RPMI8226 (cell line): ENCODE measurements around the gene DNAH10.
"Not testable (repeated sequence)": the region's sequence is repeated elsewhere in the genome, so short reads cannot be mapped to it uniquely, and the experiment has no call there.

Experiments
- DNase-seq: peaks from one replicate; pipeline ENCODE4 v3.0.0-alpha.2; 2015

Gene DNAH10

DNA sequence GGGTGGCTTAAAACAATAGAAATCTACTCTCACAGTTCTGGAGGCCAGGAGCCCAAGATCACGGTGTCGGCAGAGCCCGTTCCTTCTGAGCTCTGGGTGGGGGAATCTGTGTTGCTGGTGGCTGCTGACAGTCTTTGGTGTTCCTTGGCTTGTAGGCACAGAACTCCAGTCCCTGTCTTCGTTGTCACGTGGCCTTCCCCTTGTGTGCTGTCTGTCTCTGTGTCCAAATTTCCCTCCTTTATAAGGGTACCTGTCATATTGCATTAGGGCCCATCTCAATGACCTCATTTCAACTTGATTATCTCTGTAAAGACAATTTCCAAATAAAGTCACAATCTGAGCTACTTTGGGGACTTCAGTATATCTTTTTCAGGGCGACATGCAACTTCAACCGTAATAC is 128.9 kb downstream of the DNAH10 start:
- no peak for DNase-seq

DNA sequence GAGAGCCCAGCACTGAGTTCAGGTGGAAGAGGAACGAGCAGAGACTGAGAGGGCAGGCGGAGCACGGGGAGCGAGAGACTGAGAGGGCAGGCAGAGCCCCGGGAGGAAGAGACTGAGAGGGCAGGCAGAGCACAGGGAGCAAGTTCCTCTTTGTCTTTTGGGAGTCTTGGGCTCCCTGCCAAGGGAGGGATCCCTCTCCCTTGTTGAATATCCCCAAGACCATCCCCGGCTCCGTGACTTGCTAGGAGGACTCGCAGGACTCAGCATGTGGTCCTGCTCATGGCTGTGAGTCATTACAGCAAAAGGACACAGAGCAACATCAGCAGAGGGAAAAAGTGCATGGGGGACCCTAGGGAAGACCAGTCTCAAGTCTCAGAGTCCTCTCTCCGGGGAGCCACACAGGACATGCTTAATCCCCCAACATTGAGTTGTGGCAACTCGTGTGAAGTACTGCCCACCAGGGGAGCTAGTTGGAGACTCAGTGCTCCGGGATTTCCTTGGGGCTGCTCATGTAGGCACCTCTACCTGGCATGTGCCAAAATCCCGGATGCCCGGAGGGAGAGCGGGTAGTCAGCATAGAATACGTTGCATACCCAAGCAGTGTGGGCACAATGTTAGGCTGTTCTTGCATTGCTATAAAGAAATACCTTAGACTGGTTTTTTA is 129.5 kb downstream of the DNAH10 start:
- no peak for DNase-seq

DNA sequence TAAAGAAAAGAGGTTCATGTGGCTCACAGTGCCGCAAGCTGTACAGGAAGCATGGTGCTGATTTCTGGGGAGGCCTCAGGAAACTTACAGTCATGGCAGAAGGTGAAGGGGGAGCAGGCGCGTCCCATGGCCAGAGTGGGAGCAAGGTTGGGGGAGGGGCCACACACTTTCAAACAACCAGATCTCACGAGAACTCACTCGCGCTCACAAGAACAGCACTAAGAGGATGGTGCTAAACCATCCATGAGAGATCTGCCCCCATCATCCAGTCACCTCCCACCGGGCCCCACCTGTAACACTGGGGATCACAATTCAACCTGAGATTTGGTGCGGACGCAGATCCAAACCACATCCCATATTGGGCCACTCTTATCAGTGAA is 130.1 kb downstream of the DNAH10 start:
- DNase-seq: no peak

DNA sequence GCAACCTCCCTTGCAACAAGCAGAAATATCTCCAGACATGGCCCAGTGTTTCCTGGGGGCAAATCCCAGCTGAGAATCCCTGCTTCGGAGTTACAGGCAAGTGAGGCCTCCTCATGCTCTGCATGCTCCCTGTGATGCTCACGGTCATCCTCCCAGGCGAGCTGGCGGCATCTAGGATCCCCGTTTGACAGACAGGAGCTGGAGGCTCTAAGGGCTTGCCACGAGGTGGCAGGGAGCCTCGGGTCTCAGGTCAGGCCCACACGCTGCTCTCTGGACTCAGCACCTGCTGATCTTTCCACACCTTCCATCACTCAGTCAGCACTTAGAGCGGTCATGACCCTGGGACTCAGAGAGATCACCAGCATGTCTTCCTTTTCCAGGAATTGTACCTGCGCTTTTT is 130.8 kb downstream of the DNAH10 start:
- no peak for DNase-seq

DNA sequence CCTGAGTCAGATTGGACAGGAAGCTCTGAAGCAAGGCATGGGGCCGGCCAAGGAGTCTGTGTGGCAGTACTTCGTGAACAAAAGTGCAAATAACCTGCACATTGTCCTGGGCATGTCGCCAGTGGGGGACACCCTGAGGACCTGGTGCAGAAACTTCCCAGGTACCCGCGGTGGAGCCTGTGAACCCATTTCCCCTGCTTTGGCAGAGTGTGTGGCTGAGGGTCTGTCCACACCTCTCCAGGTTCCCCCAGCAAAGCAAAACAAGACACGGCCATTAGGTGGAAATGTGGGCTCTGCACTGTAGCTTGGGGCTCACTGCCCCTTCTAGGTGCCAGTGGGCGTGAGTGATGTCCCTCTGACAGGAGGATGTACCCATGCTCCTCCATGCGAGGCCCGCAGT is 131.2 kb downstream of the DNAH10 start:
- DNase-seq: no peak

DNA sequence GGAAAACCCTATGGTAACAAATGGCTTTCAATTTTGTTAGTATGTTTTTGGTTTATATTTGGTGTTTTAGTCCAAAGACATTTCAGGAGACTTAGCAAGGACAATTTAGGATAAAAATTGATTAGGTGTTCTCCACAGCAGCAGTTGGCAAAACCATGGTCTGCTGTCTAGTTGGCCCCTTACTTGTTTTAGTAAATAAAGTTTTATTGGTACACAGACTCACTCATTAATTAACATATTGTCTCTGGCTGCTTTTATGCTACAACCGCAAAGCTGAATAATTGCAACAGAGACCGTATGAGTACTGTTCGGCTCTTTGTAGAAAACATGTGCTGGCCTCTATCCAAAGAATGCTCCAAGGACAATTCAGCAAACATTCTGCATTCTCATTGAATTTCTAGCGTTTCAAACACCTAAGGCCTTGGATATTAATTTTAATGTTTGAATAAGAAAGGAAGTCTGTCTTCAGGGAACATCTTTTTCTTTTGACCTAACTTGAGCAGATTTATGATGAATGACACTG is 132.8 kb downstream of the DNAH10 start:
- DNase-seq: no peak

DNA sequence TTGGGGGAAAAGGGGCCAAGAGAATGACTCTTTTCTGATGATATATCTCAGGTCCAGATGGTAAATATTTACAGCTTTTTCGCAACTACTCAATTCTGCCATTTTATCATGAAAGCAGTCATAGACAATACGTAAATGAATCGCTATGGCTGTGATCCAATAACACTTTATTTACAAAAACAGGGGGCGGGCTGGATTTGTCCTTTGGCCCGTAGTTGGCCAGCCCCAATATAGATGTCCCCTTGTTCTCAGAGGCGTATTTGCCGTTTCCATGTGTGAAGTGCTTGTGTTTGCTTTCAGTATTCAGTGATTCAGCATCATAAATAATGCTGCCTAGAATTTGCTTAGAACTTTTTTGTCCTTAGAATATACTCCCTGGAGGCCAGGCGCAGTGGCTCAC is 133.3 kb downstream of the DNAH10 start:
- DNase-seq: no peak

DNA sequence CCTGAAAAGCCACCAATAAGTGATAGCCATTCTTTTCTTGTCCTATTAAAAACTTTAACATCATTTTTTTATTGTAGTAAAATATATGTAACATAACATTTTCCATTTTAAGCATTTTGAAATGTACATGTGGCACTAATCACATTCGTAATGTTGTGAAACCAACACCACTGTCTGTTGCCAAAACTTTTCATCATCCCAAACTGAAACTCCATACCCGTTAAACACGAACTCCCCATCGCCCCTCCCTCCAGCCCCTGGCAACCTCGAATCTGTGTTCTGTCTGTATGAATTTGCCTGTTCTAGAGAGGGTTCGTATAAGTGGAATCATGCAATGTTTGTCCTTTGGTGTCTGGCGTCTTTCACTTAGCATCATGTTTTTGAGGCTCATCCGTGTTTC is 134.7 kb downstream of the DNAH10 start:
- no peak for DNase-seq

DNA sequence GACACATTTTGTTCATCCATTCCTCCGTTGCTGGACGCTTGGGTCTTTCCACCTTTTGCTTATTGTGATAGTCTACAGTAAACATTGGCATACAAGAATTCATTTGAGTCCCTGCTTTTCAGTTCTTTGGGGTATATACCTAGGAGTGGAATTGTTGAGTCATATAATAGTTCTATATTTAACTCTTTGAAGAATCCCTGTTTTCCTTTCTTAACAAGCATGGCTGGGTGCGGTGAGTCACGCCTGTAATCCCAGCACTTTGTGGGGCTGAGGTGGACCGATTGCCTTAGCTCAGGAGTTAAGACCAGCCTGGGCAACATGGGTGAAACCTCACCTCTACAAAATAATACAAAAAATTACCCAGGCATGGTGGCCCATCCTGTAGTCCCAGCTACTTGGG is 135.1 kb downstream of the DNAH10 start:
- no peak for DNase-seq

DNA sequence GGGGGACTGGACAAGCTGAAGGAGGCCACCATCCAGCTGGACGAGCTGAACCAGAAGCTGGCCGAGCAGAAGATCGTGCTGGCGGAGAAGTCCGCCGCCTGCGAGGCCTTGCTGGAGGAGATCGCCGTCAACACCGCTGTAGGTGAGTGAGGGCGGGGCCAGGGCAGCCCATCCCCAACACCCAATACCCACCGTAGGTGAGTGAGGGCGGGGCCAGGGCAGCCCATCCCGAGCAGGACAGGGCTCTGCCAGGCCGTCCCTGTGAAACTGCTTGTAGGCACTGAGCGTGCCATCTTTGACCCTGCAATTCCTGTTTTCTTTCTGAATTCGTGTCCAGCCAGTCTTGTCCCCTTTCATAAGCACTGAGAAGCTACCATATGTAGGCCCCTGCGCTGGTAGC is 136.6 kb downstream of the DNAH10 start:
- no peak for DNase-seq

DNA sequence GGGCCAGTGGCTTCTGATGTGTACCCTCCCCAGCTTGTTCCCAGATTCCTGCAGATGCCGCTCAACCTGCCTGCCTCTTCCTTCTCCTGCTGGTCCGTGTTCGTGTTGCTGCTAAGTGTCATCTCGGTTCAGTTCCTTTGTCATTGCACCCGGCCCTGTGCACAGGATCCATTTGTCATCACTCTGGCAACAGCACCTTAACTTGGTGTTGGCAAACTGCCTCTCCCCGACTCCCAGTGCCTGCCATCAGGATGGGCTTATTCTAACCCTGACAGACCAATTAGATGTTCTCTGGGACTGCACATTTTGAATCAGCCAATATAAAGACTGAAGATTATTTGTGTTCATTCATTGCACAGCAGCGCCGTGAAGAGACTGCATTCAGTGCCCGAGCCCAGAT is 137.3 kb downstream of the DNAH10 start:
- DNase-seq: no peak

DNA sequence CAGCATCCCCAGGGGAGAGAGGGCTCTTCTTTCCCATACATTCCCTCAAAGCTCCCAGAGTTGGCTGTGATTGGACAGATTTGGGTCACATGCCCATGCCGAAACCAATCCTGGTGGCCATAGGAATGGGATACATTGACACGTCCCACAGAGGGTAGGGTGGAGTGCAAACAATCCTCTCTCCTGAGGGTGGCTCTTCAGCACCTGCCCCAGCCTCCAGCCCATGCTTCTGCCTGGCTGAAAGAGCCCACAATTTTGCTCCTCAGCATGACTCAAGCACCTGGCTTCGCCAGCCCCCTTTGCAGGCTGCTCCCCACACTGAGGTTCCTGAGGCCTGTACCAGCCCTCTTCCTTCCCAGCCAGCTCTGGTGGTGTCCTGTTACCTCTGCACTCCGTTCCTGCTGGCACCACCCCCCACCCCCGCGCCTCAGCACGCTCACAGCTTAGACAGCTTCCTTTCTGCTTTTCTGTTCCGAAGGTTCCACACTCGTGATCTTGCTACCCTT is 138.8 kb downstream of the DNAH10 start:
- DNase-seq: no peak

DNA sequence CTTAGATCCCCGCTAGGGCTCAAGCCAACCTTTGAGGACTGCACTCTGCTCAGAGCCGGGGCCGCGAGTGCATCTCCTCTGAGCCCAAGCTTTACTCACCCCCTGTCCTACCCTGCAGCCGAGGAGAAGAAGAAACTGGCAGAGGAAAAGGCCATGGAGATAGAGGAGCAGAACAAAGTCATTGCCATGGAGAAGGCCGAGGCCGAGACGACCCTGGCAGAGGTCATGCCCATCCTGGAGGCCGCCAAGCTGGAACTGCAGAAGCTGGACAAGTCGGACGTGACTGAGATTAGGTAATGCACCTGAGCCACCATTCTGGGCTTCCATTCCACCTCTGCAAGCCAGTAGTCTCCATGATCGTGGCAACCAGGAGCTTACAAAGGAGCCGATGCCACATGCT is 140.7 kb downstream of the DNAH10 start:
- DNase-seq: no peak

DNA sequence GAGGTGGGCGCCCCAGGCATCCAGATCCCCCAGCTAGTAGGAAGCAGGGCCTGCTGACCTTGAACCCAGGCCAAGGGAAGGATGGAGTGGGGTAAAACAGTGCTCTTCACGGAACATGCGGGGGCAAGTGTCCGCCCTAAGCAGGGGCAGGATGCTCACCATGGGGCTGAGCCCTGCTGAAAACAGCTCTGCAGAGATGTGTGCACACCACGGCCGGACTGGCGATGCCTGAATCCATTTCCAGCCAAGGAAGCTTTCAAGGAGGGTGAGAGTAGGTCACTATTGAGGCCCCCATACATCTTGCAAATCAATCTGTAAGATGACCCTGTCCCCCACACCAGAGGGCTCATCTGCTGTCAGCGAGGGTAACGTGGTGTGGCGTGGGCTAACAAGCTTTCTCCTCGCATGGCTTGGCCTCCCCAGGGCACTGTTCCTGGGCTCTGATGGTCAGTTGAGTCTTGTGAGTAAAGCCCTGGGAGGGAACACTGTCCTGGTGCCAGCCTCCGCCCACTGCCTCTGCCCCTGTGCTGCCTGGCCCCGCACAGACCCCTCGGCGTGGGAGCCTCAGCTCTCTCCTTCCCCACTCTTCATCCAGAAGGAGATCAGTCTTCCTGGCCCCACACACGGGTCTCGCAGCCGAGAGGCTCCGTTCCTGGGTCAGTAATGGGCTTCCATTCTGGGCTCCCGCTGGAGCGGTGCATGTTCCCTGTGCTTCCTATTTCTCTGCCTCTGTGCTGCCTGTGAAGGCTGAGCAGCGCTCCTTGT is 141.4 kb downstream of the DNAH10 start:
- DNase-seq: no peak

DNA sequence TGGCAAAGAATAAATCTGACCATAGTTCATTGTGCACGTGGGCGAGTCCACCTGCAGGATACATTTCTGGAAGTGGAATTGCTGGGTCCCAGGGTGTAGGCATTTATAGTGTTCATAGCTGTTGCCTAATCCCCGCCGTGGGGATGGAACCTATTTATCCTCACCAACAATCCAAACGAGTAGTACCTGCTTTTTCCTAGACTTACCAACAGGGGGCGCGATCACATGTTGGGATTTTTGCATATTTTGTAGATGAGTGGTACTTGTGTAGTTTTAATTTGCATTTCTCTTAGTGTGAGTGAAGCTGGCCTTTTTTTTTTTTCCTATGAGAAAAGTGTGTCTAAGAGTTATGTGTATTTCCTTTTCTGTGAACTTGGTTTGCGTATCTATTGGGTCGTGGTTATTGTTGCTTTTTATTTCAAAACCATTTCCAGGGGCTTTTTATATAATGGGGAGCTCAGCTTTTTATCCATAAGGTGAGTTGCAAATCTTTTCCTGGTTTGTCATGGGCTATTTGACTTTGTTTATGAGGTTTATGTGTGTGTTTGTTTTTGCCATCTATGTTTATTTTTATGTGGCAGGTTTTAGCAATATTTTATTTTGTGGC is 143.3 kb downstream of the DNAH10 start:
- peak; percentile 44 for DNase-seq

DNA sequence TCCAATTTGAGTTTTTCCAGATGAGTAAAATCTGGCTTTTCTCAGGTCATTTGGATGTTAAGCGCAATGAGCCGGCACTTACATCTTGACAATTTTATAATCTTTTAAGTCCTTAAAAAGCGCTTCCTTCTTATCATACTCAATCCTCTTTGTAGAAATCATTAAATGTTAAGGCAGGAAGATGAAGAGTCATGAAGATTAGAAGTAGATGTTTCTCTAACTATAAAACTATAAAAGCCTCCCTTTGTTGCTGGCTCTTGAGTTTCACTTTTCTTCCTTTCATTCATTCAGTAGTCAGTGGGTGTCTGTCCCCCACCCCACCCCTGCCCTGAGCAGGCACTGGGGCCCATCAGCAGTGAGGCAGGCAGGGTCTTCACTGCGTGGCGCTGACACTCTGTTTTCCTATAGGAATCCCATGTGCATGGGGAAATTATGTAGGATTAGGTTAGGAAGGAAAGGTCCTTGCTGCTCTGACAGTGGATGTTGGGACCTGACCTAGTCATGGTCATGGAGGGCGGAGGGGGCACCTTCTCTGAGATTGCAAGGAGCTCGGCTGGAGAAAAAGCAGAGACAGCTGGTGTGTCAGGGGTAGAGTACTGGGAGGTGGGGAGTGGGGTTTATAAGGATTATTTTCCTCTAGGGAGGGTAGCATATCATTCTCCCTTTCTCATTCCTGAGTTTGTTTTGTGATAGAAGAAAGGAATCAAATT is 144.8 kb downstream of the DNAH10 start:
- no peak for DNase-seq

DNA sequence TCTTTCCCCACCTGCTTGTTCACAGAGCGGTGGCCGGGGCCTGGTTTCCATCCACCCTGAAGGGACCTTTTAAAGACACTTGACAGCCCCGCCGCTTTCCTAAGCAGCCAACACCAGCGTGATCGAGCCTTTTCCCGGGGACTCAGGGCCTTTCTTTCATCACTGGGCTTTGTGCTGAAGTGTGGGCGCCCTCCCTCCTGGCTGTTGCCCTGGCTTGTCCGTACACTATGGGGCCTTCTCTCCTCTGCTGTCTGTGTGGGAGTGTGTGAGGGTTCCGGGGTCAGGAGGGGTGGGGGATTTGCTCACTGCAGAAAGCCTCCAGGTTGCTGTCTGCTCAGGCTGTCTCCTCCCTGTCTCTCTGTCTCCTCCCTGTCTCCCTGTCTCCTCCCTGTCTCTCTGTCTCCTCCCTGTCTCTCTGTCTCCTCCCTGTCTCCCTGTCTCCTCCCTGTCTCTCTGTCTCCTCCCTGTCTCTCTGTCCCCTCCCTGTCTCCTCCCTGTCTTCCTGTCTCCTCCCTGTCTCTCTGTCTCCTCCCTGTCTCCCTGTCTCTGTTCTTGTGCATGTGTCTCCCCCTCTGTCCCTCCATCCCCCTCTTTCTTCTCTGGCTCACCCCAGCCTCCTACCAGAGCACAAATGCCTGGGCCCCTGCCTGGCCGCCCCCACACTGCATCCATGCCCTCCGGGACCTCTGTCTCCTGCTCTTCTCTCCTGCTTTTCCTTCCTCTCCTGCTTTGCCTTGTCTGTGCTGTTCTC is 145.8 kb downstream of the DNAH10 start:
- DNase-seq: no peak

DNA sequence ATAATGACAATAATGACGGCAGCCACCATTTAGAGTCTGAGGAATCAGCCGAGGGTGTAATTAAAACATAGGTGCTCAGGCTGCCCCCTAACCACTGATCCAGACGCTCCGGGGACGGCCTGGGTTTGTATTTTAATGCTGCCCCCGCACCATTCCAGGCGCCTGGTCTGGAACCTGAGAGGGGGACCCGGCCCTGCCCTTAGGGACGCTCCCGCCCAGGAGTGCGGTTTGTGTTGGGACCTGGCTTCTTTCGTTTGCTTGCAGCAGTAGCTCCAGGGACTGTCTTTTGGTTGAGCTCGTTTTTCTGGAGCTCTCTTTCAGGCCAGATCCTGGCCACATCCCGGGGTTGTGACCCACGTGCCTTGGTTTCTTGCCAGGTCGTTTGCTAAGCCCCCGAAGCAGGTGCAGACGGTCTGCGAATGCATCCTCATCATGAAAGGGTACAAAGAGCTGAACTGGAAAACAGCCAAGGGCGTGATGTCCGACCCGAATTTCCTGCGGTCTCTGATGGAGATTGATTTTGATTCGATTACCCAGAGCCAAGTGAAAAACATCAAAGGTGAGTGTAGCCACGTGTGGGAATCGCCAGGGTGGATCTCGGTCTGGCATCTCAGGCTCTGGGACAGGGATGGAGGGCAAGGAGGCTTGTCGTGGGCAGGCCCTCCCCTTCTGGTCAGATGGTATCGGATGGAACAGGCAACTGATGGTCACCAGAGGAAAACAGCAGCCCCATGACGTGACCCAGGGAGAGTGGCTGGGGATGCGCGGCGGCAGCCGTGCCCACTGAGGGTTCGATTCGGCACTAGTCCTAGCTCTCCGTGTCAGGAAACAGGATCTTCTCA is 147.0 kb downstream of the DNAH10 start:
- no peak for DNase-seq

DNA sequence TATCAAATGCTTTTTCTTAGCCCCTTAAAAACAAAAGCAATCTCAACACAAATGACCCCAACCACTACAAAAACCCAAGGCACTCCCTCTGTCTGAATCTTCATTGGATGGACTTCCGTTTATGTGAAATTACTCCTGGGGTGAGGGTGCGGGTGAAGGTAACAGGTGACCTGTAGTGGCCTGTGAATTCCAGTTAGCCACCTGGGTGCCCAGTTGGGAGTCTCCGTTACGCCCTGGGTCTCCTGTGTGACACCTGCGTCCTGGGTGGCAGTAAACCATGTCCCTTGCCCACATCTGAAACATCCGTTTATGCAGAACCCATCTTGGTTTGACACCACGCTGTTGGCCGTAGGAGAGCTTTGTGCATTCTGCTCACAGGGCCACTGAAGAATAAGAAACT is 148.0 kb downstream of the DNAH10 start:
- no peak for DNase-seq

DNA sequence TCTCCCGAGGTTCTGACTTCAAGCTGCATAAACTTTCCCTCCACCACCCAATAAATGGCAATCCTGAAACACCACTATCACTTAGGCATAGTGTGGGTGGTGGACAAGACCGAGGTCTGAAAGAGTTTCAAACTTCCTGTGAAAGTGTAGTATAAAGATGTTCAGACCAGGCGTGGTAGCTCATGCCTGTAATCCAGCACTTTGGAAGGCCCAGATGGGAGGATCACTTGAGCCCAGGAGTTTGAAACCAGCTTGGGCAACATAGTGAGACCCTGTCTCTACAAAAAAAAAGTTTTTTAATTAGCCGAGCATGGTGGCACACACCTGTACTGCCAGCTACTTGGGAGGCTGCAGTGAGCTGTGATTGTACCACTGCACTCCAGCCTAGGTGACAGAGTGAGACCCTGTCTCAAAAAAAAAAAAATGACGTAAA is 148.7 kb downstream of the DNAH10 start:
- no peak for DNase-seq

DNA sequence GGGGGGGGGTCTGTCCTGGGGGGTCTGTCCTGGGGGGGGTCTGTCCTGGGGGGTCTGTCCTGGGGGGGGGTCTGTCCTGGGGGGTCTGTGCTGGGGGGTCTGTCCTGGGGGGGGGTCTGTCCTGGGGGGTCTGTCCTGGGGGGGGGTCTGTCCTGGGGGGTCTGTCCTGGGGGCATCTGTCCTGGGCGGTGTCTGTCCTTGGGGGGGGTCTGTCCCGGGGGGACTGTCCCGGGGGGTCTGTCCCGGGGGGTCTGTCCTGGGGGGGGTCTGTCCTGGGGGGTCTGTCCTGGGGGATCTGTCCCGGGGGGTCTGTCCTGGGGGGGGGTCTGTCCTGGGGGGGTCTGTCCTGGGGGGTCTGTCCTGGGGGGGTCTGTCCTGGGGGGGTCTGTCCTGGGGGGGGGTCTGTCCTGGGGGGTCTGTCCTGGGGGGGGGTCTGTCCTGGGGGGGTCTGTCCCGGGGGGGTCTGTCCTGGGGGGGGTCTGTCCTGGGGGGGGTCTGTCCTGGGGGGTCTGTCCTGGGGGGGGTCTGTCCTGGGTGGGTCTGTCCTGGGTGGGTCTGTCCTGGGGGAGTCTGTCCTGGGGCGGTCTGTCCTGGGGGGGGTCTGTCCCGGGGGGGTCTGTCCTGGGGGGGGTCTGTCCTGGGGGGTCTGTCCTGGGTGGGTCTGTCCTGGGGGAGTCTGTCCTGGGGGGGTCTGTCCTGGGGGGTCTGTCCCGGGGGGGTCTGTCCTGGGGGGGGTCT is 149.7 kb downstream of the DNAH10 start:
- DNase-seq: not testable (repeated sequence)
